ENCODE measurements around the gene MRC1. TPM values are rescaled to one million over a fixed set of nuclear protein-coding genes. Genes with fewer than 3 reads are reported as not detected.
"Not testable (repeated sequence)": the region's sequence is repeated elsewhere in the genome, so short reads cannot be mapped to it uniquely, and the experiment has no call there.

Gene MRC1
- total and polyA plus RNA-seq, 2 donors (not counting 1 experiment from before 2014, with no cell fraction given), result 0.12 TPM; not detected in 1

GRCh38 chr10:17943033-17943745 lies 134.0 kb downstream of the MRC1 start:
- WGBS (ENCODE audit: insufficient coverage), result no CpG with 5 or more reads among the region's 3 CpGs
- Histone ChIP-seq H3K36me3 (replicated peaks in 1 of 2; ENCODE audit: control extremely low read depth in 1 of 2, control insufficient read depth in 1 of 2, extremely low read depth in 1 of 2, insufficient read depth in 2 of 2, low read length in 1 of 2) (no peaks in the 10 kb centered on the region), H3K27me3 (replicated peaks in 1 of 4; ENCODE audit: control extremely low read depth in 1 of 4, control insufficient read depth in 3 of 4, insufficient read depth in 4 of 4, low read length in 3 of 4) (no peaks in the 10 kb centered on the region), H2AFZ (ENCODE audit: insufficient read depth, low read depth, low read length, poor library complexity, severe bottlenecking) (no peak overlapping the region), H3K4me3 (ENCODE audit: control extremely low read depth in 1 of 5, extremely low read depth in 1 of 5, insufficient read depth in 1 of 5, low read depth in 2 of 5, low read length in 4 of 5) (no peak overlapping the region), H3K27ac (ENCODE audit: low read length in 2 of 2) (no peak overlapping the region), H3K4me1 (ENCODE audit: control insufficient read depth in 2 of 2, insufficient read depth in 2 of 2, low read length in 2 of 2) (no peaks in the 10 kb centered on the region), H3K79me2 (ENCODE audit: control insufficient read depth, insufficient read depth, low read length) (no peaks in the 10 kb centered on the region), H4K20me1 (ENCODE audit: control insufficient read depth, insufficient read depth, low read length, poor library complexity, severe bottlenecking) (no peaks in the 10 kb centered on the region), H3K4me2 (replicated peaks; ENCODE audit: low read depth, low read length, poor library complexity, severe bottlenecking) (no peak overlapping the region), H3K9ac (ENCODE audit: low read length) (no peak overlapping the region), H3K9me3 (ENCODE audit: control extremely low read depth in 1 of 3, control insufficient read depth in 2 of 3, insufficient read depth in 1 of 3, low read length in 2 of 3) (no peaks in the 10 kb centered on the region)
- no peak overlapping the region for H3K27ac Mint-ChIP-seq
- H3K9me3 Mint-ChIP-seq (ENCODE audit: insufficient read depth), result peaks cover 3% of the 10 kb centered on the region
- ATAC-seq (ENCODE audit: low read depth), result no peak
- CTCF ChIA-PET, result no interaction called here
- TF ChIP-seq EZH2 (IDR thresholded peaks at IDR 0.05; ENCODE audit: borderline replicate concordance, insufficient read depth, low read depth, low read length, poor library complexity, severe bottlenecking), result no peak
- no peak for TF ChIP-seq CTCF (IDR thresholded peaks at IDR 0.05)
- H3K4me1 Mint-ChIP-seq, result no peaks in the 10 kb centered on the region
- intact Hi-C loops (cut with micrococcal nuclease), result no loop called here
- no peak for DNase-seq
- peaks cover 4% of the 10 kb centered on the region for H3K27me3 Mint-ChIP-seq
- no peak overlapping the region for H3K4me3 Mint-ChIP-seq
- POLR2A ChIA-PET, result no interaction called here

GRCh38 chr10:17950269-17950668 lies 141.1 kb downstream of the MRC1 start:
- DNase-seq; H3K4me2 ChIP-seq (replicated peaks; ENCODE audit: low read depth, low read length, poor library complexity, severe bottlenecking); H3K36me3 ChIP-seq (replicated peaks in 1 of 2; ENCODE audit: control extremely low read depth in 1 of 2, control insufficient read depth in 1 of 2, extremely low read depth in 1 of 2, insufficient read depth in 2 of 2, low read length in 1 of 2); ATAC-seq (ENCODE audit: low read depth); H3K4me3 ChIP-seq (ENCODE audit: control extremely low read depth in 1 of 5, extremely low read depth in 1 of 5, insufficient read depth in 1 of 5, low read depth in 2 of 5, low read length in 4 of 5); H4K20me1 ChIP-seq (ENCODE audit: control insufficient read depth, insufficient read depth, low read length, poor library complexity, severe bottlenecking); intact Hi-C loops (cut with micrococcal nuclease); H2AFZ ChIP-seq (ENCODE audit: insufficient read depth, low read depth, low read length, poor library complexity, severe bottlenecking); H3K27me3 Mint-ChIP-seq; H3K4me1 ChIP-seq (ENCODE audit: control insufficient read depth in 2 of 2, insufficient read depth in 2 of 2, low read length in 2 of 2); H3K27ac ChIP-seq (ENCODE audit: low read length in 2 of 2); H3K27me3 ChIP-seq (replicated peaks in 1 of 4; ENCODE audit: control extremely low read depth in 1 of 4, control insufficient read depth in 3 of 4, insufficient read depth in 4 of 4, low read length in 3 of 4); H3K9me3 ChIP-seq (ENCODE audit: control extremely low read depth in 1 of 3, control insufficient read depth in 2 of 3, insufficient read depth in 1 of 3, low read length in 2 of 3); CTCF ChIA-PET; H3K9me3 Mint-ChIP-seq (ENCODE audit: insufficient read depth); H3K4me3 Mint-ChIP-seq; H3K4me1 Mint-ChIP-seq; H3K9ac ChIP-seq (ENCODE audit: low read length); H3K27ac Mint-ChIP-seq; H3K79me2 ChIP-seq (ENCODE audit: control insufficient read depth, insufficient read depth, low read length); POLR2A ChIA-PET: not testable (repeated sequence)
- WGBS (ENCODE audit: insufficient coverage), result 84% methylated on average over 6 of the region's 7 CpGs

Data from B cell (primary cell).